8988T (cell line): ENCODE results near the gene RAD23A.
"Not testable (repeated sequence)": the region's sequence is repeated elsewhere in the genome, so short reads cannot be mapped to it uniquely, and the experiment has no call there.

Source experiments
- DNase-seq: peaks from one replicate; pipeline ENCODE4 v3.0.0; 2011

Gene RAD23A

GRCh38 chr19:12938779-12939601 lies 6.7 kb upstream of the RAD23A start:
- no peak for DNase-seq

DNA sequence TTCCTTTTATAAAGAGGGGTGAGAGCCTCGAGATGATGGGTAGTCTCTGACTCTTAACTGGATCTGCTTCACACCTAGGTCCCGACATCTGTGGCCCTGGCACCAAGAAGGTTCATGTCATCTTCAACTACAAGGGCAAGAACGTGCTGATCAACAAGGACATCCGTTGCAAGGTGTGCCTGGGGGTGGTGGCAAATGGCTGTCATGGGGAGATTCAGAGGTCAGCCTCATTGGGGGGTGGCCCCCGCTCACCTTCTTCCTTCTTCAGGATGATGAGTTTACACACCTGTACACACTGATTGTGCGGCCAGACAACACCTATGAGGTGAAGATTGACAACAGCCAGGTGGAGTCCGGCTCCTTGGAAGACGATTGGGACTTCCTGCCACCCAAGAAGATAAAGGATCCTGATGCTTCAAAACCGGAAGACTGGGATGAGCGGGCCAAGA lies 5.7 kb upstream of the RAD23A start:
- DNase-seq, result no peak

DNA sequence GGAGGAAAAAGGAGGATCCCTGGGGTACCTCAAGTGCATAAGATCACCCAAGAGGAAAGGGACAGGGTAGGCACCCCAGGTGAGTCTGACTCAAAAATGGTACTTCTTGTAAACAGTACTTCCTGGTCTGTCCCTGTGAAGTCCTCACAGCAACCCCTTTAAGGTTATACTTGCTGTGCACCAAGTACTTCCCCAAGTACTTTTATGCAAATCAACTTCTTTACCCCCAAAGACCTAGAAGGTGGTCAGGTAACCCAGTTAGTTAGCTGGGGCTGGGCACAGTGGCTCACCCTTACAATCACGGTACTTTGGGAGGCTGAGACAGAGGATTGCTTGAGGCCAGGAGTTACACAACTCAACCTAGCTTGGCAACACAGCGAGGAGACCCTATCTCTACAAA lies 4.8 kb upstream of the RAD23A start:
- no peak for DNase-seq

- no peak for DNase-seq
Observed at GRCh38 chr19:12943437-12944044, 2.1 kb upstream of the RAD23A start.

DNA sequence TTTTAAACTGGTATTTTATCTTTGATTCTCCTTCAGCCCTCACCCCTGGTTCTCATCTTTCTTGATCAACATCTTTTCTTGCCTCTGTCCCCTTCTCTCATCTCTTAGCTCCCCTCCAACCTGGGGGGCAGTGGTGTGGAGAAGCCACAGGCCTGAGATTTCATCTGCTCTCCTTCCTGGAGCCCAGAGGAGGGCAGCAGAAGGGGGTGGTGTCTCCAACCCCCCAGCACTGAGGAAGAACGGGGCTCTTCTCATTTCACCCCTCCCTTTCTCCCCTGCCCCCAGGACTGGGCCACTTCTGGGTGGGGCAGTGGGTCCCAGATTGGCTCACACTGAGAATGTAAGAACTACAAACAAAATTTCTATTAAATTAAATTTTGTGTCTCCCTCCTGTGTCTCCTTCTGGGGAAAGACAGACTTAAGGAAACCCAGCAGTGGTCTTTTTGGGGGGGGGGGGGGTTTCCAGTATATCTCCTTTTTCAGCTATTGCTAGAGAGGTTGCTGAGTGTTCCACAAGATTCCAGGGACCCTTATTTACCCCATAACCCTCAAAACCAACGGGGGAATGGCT lies 1.5 kb upstream of the RAD23A start:
- no peak for DNase-seq

- DNase-seq, result no peak
Observed at GRCh38 chr19:12946092-12946721, 545 bp downstream of the RAD23A start.

DNA sequence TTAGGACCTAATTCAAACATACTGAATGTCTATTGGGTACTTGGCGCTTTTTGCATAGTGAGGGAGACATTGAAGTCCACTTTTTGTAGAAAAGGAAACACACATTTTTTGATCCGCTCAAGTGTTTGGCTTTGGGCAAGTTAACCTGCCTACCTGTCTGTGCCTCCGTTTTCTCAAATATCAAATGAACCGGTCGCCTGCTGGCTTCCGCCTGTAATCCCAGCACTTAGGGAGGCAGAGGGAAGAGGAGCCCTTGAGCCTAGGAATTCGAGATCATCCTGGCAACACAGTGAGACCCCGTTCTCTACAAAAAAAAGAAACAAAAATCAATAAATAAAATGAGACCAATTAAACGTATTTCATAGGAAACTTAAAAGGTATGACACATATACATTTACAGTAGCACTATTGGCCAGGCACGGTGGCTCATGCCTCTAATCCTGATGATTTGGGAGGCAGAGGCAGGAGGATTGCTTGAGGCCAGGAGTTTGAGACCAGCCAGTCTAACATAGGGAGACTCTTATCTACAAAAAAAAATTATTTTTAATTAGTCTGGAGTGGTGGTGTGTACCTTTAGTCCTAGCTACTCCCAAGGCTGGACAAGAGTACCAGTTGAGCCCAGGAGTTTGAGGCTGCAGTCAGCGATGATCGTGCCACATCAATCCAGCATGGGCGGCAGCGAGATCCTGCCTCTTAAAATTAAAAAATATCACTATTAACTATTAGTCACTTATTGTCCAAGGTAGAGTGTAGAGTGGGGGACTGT lies 1.3 kb downstream of the RAD23A start:
- DNase-seq, result no peak

- no peak for DNase-seq
Observed at GRCh38 chr19:12947702-12948611, 2.3 kb downstream of the RAD23A start.

GRCh38 chr19:12948612-12949362 lies 3.1 kb downstream of the RAD23A start:
- DNase-seq, result no peak

DNA sequence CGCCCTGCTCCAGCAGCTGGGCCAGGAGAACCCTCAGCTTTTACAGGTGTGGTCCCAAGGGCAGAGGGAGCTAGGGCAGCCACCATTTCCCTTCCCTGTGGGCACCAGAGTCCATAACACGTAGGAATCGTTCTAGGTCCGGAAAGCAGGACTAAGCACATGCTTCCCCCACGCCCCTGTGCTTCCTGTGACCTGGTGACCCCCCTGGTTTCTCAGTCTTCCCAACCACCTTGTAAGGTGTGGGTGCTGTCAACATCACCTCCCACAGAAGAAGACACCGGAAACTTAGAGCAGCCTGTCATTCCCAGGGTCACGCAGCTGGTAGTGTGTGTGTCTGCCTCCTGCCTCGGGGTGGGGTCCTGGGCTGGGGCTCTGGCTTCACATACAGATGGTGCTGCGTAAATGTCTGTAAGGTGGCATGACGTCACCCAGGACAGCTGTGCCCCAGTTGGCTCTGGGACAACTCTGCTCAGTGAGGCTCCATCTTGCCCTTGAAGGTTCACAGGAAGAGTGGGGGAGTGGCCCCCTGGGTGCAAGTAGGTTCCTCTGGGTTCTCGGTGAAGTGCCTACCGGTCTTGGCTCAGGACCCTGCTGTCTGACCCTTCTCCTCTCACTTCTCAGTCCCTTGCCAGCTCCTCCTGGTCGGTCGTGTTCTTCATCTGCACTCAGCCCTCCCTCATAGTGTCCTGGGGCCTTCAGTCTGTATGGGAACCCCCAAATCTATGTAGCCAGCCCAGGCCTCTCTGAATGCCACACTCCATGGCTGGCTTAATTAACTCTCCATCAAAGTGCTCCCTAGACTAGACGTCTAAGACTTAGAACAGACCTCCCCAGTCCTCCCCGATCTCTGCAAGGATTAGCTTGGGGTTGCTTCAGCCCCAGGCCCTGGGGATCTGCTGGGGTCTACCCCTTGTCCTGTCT lies 4.0 kb downstream of the RAD23A start:
- DNase-seq, result no peak

GRCh38 chr19:12952050-12952449 lies 6.4 kb downstream of the RAD23A start:
- not testable (repeated sequence) for DNase-seq

DNA sequence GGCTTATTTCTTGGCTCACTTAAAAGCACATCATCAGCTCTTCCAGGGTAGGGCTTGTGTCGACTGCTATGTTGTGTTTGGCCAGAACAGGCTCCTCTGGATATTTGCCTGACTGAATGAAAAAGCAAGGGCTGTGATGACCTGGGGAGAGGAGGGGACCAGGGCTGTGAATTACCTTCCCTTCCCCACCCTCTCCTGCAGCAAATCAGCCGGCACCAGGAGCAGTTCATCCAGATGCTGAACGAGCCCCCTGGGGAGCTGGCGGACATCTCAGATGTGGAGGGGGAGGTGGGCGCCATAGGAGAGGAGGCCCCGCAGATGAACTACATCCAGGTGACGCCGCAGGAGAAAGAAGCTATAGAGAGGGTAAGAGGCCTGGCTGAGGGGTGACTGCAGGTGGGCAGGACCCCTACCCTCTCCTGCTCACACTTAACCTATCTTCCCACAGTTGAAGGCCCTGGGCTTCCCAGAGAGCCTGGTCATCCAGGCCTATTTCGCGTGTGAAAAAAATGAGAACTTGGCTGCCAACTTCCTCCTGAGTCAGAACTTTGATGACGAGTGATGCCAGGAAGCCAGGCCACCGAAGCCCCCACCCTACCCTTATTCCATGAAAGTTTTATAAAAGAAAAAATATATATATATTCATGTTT lies 7.0 kb downstream of the RAD23A start:
- no peak for DNase-seq

- no peak for DNase-seq
Observed at GRCh38 chr19:12953138-12953798, 7.6 kb downstream of the RAD23A start.

GRCh38 chr19:12953799-12954611 lies 8.3 kb downstream of the RAD23A start:
- DNase-seq, result no peak

DNA sequence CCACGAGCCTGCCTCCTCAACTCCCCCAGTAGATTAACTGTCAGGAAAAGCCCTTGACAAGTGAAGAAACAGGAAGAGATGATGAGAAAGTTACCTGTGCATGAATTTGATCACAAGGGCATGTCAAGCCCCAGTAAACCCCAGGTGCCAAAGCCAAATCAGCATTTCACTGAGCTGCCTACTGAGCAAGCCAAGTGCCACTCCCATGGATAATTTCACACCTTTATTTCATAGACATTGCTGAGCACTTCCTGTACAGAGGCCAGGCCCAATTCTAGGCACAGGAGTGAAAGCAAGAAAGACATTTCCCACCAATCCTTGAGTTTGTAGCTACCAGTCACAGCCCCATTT lies 8.9 kb downstream of the RAD23A start:
- no peak for DNase-seq

GRCh38 chr19:12955575-12955974 lies 9.9 kb downstream of the RAD23A start:
- not testable (repeated sequence) for DNase-seq

DNA sequence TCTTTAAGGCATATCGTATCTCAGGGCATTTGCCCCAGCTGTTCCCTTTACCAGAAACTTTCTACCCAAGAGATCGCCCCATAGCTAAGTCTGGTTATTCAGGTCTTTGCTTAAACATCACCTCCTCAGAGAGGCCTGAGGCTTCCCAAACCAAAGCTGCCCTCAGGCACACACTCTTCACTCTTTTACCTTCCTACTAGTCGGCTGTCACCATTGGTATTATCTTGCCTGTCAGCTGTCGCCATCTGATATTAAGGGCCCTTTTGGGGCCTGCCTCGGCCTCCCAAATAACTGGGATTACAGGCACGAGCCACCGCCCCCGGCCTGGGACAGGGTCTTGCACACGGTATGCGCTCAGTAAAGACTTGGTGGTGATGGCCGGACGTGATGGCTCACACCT lies 10.3 kb downstream of the RAD23A start:
- DNase-seq, result no peak
